Left forelimb (tissue), 1 donor: ENCODE results near the gene CTNNA1.
"Not testable (repeated sequence)": the region's sequence is repeated elsewhere in the genome, so short reads cannot be mapped to it uniquely, and the experiment has no call there.

Source experiments
- DNase-seq: peaks from one replicate; pipeline ENCODE4 v3.0.0-alpha.2; 2018; ENCODE audit warnings: low spot score

CTNNA1 gene

GRCh38 chr5:138760448-138761110, 7.4 kb downstream of the CTNNA1 start:
- DNase-seq = no peak

- not testable (repeated sequence) for DNase-seq
These were observed 7.9 kb downstream of the CTNNA1 start for GRCh38 chr5:138761115-138761514.

GRCh38 chr5:138761670-138762069, 8.4 kb downstream of the CTNNA1 start:
- not testable (repeated sequence) for DNase-seq

- no peak for DNase-seq
These were observed 8.9 kb downstream of the CTNNA1 start for GRCh38 chr5:138762110-138762509.

- no peak for DNase-seq
These were observed 10.0 kb downstream of the CTNNA1 start for GRCh38 chr5:138763037-138763778.

GRCh38 chr5:138770291-138770690, 17.1 kb downstream of the CTNNA1 start:
- DNase-seq = no peak

GRCh38 chr5:138770977-138771376, 17.8 kb downstream of the CTNNA1 start:
- DNase-seq = no peak

- no peak for DNase-seq
These were observed 19.9 kb downstream of the CTNNA1 start for GRCh38 chr5:138772986-138773594.

GRCh38 chr5:138773624-138774023, 20.4 kb downstream of the CTNNA1 start:
- DNase-seq = not testable (repeated sequence)

- DNase-seq = no peak
These were observed 21.8 kb downstream of the CTNNA1 start for GRCh38 chr5:138775034-138775433.

GRCh38 chr5:138778234-138778633, 25.0 kb downstream of the CTNNA1 start:
- no peak for DNase-seq

GRCh38 chr5:138783976-138784375, 30.8 kb downstream of the CTNNA1 start:
- no peak for DNase-seq

GRCh38 chr5:138784590-138784989, 31.4 kb downstream of the CTNNA1 start:
- DNase-seq = no peak

GRCh38 chr5:138789771-138790242, 36.6 kb downstream of the CTNNA1 start:
- DNase-seq = no peak

GRCh38 chr5:138790684-138791083, 37.5 kb downstream of the CTNNA1 start:
- no peak for DNase-seq

GRCh38 chr5:138792195-138792790, 39.1 kb downstream of the CTNNA1 start:
- no peak for DNase-seq

GRCh38 chr5:138793575-138793974, 40.4 kb downstream of the CTNNA1 start:
- DNase-seq = no peak

GRCh38 chr5:138803285-138803684, 50.1 kb downstream of the CTNNA1 start:
- DNase-seq = no peak

GRCh38 chr5:138803935-138804334, 50.7 kb downstream of the CTNNA1 start:
- no peak for DNase-seq

- DNase-seq = no peak
These were observed 51.9 kb downstream of the CTNNA1 start for GRCh38 chr5:138805096-138805495.

GRCh38 chr5:138807182-138807581, 54.0 kb downstream of the CTNNA1 start:
- DNase-seq = no peak

- DNase-seq = no peak
These were observed 56.2 kb downstream of the CTNNA1 start for GRCh38 chr5:138809391-138809790.

GRCh38 chr5:138810861-138811260, 57.6 kb downstream of the CTNNA1 start:
- DNase-seq = not testable (repeated sequence)
